NK-92 (cell line): ENCODE data around the gene PLD2.

Source experiments
- DNase-seq: peaks from one replicate; lab custom pipeline; 2025; ENCODE audit not compliant: unreplicated experiment; lab: John Stamatoyannopoulos, UW

PLD2 gene

GRCh38 chr17:4833941-4834680 lies 27.2 kb downstream of the PLD2 start:
- no peak for DNase-seq

- no peak for DNase-seq
Observed at GRCh38 chr17:4834681-4835020, 27.7 kb downstream of the PLD2 start.

- DNase-seq: no peak
Observed at GRCh38 chr17:4836221-4836620, 29.3 kb downstream of the PLD2 start.

GRCh38 chr17:4837471-4838308 lies 30.7 kb downstream of the PLD2 start:
- no peak for DNase-seq

DNA sequence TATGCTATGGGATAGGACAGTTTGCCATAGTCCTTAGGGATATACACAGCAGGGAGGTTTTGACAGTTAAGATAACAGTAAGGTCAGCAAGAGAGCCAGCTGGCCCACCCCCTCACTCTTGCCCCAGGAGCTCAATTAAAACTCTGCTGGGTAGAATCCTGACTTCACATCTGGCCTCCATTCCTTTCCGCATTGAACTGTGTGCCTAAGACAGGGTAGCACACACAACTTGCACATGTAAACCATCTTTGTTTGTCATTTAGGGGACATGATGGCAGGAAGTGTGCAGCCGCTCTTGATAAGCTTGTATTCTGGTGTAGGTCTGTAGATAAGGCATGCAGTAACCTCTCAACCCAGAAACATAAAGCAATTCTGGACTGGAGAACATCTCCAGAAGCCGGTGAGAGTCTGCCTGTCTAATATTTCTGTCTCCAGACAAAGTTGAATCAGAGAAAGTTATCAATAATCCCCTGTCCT lies 31.4 kb downstream of the PLD2 start:
- DNase-seq: no peak

GRCh38 chr17:4839221-4839620 lies 32.3 kb downstream of the PLD2 start:
- no peak for DNase-seq

DNA sequence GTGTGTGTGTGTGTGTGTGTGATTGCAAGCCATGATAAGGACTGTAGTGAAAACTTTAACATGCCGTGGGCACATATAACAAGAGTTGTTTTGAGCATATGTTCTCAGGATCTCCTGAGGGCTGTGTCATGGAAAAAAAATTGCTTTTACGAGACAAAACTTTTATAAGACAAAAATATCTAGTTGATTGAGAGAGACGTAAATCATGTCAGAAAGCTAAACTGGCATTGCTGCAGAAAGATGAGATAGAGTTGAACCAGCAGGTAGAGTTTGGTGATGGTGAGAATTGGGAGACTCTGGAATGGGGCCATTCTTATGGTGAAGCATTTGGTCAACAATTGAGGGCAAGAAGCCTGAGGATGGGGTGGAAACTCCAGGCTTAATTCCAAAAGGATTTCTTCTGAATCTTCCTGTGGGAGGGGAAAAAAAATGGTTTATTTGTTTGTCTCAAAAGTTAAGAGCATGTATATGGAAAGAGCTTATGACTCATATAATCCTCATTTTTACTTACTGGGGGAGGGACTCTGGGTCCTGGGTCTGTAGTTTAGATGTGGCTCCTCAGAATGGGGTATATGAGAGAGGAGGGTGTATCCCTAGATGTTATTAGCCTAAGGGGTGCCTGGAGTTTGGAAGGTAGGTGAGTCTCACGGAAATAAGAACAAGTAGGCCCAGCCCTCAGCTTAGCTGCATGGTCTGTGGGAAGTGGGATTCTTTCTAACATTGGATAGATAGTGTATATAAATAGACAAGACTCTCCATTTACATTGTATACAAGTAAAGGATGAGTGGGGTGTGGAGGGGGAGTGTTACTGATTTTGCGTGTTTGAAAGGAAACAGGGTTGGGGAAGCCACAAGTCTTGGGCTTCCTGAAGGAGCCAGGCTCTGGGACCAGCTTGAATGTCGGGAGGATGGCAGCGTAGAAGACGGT lies 33.3 kb downstream of the PLD2 start:
- no peak for DNase-seq

DNA sequence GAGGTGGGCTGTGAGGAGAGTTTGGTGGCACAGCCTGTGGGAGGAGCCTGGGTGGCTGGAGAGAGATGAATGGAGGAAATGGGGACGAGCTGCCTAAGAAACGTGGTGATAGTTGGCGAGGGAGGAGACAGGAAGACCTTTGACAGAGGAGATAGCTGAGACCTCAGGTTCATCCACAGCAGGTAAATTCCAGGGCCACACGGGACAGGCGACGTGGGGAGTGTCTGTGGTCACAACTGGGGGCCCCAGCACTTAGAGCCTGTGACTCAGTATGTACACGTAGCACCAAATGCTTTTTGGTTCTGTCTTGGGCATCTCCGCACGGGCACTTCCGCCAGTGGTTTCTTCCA lies 33.9 kb downstream of the PLD2 start:
- DNase-seq: no peak

DNA sequence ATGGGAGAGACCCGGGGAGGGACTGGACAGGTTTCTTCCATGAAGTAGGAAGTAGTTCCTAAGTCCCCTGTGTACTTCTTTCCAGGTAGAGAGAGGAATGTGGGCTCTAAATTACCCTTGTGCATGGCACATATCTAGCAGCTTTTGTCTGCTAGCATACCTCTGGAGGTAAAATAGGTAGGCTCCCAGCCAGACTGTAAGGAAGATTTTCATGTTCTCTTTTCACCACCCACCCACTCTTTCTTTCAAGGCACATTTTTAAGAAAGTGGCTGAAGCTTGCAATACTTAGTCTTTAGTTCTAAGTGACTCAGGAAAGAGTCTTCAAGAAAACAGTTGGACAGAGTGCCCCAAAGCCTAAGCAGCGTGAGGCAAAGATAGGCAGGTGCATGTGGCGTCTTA lies 35.4 kb downstream of the PLD2 start:
- DNase-seq: no peak

DNA sequence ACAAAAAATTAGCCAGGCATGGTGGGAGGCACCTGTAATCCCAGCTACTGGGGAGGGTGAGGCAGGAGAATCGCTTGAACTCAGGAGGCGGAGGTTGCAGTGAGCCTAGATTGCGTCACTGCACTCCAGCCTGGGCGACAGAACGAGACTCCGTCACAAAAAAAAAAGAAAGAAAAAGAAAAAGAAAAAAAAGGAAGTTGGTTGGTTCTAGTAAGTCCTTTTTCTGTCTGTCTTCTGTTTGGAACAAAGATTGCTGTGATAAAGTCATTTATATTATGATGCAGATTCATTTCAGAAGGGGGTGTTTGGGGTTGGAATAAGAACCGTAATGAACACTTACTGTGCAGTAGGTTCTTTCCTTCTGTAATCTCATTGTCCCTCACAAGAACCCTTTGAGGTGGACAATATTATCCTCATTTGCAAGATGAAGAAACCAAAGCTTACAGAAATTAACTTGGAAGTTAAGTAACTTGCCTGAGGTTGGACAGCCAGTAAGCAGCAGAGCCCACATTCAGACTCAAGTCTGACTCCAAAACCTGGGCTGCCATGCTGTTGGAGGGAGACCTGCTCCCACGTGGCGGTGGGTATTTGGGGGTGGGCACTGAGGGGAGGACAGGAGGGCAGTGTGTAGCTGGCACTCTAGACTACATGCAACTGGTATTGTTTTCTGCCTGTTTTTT lies 36.5 kb downstream of the PLD2 start:
- DNase-seq: no peak

- no peak for DNase-seq
Observed at GRCh38 chr17:4845118-4845517, 38.2 kb downstream of the PLD2 start.

DNA sequence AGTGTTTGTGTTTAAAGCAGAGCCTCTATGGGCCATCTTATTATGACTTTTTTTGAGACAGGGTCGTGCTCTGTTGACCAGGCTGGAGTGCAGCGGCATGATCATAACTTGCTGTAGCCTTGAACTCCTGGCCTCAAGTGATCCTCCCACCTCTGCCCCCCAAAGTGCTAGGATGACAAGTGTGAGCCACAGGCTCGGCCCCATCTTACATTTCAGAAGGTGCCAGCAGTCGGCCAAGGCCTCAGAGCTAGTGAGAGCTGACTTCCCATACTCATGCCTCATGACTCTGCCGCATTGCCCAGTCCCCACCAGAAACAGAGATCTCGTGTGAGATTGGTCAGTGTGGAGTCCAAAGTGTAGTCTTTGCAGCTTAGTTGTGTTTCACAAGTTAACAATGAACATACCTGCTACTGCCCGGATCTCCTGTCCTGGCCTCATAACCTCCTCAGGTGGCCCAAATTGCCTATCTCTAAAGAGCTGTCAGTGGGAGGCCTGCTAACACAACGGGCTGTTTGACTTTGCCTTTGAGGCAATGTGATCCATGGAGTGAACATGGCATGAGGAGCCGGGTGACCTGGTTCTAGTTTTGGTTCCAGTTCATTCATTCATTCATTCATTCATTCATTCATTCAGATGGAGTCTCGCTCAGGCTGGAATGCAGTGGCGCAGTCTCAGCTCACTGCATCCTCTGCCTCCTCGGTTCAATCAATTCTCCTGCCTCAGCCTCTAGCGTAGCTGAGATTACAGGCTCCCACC lies 39.9 kb downstream of the PLD2 start:
- no peak for DNase-seq

DNA sequence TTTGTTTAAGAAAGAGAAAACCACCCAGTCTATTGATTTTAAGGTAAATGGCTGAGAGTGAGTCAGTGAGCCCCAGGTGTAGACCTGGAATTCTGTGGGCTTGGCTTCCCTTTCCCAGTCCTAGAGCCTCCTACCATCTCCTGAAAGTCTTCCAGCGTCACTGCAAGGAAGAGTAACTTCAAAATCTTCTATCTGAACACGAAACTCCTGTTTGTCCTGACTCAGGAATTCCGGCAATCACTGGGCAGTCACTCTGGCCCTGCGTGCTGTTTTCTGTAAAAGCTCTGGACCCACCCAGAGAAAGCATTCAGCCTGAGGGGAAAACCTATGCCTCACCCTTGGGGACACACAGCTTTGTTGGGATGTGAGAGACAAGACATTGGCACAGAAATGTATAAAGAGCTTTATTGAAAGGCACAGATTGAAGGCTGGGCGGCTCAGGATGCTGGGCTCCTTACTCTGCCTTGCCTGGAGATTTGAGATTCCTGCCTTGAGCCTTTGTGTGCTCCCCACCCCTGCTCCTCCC lies 42.1 kb downstream of the PLD2 start:
- no peak for DNase-seq

DNA sequence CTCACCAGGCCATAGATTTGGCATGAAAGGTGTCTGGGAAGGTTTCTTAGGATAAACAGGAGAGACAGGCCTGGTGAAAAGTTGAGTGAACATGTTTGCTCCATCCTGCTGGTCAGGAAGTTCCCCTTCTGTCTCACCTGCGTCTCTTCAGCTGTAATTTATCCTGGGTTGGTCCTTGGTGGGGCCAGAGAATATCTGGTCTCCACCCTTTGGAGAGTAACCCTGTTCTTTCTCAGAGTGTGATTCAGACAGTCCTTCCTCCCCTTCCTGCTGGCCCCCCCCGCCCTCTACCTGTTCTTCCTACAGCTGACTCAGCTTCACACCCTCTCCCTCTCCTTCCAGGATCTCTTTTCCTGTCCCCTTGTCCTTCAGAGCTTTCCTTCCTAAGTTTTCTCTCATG lies 43.3 kb downstream of the PLD2 start:
- DNase-seq: no peak

DNA sequence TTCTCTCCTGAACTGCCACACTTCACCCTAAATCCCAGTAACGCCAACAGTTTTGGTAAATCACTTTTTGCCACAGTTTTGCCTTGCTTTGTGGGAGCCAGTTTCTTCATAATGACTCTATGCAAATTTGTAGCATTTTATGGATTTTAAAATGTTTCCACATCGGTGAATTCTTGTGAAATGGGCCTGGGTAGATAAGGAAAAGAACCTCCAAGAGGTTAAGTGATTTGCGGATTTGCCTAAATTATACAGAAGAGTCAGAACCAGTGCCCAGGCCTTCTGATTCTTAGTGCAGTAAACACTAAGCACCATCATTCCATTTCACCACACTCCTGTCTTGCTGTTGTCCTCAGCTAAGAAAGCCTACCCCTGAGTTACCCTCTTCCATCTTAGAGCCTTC lies 44.1 kb downstream of the PLD2 start:
- DNase-seq: no peak

GRCh38 chr17:4852567-4853207 lies 45.7 kb downstream of the PLD2 start:
- no peak for DNase-seq

- DNase-seq: no peak
Observed at GRCh38 chr17:4853208-4853671, 46.3 kb downstream of the PLD2 start.

DNA sequence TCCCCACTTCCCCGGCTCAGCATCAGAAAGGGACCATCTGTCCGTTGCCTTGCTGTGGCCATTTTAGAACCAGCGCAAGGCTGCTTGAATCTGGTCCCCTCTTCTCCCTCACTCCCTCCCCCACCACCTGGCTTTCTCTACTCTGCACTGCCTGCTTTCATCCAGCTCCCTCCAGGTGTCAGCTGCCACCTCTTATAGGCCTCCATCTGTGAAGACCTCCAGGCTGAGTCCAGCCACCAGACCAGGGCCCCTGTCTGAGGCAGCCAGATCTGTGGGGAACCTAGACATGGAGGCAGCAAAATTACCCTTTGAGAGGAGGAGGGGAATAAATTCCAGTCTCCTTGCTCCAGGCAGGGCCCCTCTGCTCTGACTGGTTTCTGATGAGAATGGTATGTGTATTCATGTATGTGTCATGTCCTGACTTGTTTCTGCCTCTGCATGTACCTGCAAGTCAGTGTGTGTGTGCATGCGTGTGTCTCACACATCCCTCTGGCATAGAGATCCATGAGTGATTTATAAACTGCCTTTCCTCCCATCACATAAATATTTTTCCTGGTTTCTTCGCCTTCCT lies 47.2 kb downstream of the PLD2 start:
- DNase-seq: no peak
